Glomerular endothelial cell (primary cell): ENCODE data around the gene LSR. TPM values are rescaled to one million over a fixed set of nuclear protein-coding genes. Genes with fewer than 3 reads are reported as not detected.

Experiments
- DNase-seq: peaks from one replicate; pipeline ENCODE4 v3.0.0-alpha.2; 2011; ENCODE audit warnings: low read depth, low spot score; ENCODE audit errors: extremely low read depth
- total RNA-seq: library from RNA; depleted of rRNA; stranded (reverse); fragments of >200 nt; gene quantifications from 2 replicates; pipeline ENCODE4 v1.2.3, GENCODE V29; 2015

LSR gene, protein sequence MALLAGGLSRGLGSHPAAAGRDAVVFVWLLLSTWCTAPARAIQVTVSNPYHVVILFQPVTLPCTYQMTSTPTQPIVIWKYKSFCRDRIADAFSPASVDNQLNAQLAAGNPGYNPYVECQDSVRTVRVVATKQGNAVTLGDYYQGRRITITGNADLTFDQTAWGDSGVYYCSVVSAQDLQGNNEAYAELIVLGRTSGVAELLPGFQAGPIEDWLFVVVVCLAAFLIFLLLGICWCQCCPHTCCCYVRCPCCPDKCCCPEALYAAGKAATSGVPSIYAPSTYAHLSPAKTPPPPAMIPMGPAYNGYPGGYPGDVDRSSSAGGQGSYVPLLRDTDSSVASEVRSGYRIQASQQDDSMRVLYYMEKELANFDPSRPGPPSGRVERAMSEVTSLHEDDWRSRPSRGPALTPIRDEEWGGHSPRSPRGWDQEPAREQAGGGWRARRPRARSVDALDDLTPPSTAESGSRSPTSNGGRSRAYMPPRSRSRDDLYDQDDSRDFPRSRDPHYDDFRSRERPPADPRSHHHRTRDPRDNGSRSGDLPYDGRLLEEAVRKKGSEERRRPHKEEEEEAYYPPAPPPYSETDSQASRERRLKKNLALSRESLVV
- 1.6 and 7.5 TPM in 2 replicates for total RNA-seq

DNA sequence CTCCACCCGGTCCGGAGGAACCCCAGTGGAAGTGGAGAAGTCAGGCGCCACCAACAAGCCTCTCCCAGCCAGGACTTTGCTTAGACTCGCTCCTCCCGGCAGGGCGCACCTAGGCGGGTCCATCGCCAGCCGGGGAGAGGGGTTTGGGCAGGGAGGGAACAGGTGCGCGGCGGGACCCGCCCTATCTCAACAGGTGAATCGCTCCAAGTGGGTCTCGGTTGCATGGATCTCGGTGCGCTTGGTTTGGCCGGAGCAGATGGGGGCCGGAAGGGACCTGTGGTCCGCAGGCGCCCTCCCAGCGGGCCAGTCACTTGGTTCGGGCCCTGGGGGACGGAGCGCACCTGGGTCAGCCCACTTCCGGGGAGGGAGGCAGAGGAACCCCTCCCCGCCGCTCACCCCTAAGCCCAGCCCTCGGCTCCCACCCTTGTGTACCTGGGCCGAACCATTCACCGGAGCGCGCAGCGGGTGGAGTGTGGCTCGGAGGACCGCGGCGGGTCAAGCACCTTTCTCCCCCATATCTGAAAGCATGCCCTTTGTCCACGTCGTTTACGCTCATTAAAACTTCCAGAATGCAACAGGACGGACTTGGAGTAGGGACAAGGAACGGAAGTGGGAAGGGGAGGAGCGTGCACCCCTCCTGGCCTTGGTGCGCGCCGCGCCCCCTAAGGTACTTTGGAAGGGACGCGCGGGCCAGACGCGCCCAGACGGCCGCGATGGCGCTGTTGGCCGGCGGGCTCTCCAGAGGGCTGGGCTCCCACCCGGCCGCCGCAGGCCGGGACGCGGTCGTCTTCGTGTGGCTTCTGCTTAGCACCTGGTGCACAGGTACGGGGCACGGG lies at the start of gene LSR:
Gene LSR, plus strand, starts transcription at position 693 of the 836 bp plus-strand sequence. Its CDS starts 21 bp downstream, at position 714.
- no peak for DNase-seq

DNA sequence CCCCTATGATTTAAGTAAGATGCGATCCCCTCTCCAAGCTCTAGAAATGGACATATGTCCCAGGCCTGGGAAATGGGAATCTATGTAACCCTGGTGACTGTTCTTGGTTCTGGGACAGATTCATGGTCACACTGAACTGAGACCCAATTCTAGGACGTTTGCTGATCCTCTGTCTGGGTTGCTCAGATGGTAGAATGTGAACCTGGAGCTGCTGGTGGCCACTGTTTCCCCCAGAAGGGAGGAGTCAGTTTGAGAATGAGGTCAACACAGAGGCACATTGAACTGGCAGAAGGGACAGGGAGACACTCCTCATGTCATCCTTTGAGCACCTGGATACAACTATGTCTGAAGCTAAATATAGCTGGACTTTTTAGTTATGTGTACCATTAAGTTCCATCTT lies 49.3 kb upstream of the LSR start:
- DNase-seq, result no peak

DNA sequence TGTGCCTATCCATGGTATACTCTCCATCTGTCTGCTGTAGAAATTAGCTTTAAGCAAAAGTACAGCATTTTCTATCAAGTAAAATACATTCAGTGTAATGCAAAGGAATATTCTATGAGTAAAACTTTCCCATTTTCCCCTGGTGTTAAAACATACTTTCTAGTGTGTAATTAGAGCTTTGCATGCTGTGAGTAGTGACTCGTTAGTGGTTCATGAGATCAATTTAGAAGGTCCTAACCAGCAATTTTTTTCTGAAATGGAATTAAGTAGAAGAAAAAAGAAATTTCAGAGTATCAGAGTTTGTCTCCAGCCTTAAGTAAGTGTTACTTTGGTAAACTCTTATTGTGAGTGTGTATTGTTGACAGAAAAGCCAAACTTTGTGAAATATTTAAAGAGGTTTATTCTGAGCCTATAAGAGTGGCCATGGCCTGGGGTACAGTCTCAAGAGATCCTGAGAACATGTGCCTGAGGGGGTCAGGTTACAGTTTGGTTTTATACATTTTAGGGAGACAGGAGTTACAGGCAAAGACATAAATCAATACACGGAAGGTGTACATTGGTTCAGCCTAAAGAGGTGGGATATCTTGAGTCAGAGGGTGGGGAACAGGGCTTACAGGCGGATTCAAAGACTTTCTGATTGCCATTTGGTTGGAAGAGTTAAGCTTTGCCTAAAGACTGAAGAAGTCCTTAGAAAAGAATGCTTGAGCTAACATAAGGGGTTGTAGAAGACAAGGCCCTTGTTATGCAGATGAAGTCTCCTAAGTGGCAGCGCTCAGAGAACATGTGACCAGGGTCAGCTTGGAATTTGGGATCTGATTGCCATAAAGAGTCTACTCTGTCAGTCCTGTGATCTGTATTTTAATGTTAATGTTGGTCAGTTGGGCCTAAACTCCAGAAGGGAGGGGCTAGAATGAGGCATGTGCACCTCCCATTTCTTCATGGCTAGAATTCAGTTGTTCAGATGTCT lies 45.8 kb upstream of the LSR start:
- no peak for DNase-seq

DNA sequence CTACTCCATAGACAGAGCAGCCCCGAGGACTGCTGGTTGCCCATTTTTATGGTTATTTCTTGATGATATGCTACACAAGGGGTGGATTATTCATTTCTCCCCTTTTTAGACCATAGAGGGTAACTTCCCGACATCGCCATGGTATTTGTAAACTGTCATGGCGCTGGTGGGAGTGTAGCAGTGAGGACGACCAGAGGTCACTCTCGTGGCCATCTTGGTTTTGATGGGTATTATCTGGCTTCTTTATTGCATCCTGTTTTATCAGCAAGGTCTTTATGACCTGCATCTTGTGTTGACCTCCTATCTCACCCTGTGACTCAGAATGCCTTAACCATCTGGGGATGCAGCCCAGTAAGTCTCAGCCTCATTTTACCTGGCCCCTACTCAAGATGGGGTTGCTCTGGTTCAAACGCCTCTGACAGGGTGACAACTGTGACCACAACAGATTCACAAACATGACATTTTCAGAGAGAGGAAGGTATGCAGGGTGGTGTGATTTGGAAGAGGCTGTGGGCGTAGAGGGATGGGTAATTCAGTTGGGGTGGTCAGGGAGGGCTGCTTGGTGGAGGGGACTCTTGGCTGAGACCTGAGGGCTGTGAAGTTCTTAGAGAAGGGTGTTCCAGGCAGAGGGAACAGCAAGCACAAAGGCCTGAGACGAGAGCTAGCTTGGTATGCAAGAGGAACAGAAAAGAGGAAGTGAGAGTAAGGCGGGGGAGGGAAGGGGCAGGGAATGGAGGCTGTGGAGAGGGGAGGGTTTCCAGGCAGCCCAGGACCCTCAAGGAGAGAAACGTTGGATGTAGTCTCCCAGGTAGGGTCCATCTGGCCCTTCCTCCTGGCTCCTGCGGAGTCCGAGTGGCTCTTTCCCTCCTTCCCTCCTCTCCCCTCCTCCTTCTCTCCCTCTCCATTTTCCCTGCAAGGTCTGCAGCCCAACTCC lies 43.7 kb upstream of the LSR start:
- DNase-seq, result no peak

DNA sequence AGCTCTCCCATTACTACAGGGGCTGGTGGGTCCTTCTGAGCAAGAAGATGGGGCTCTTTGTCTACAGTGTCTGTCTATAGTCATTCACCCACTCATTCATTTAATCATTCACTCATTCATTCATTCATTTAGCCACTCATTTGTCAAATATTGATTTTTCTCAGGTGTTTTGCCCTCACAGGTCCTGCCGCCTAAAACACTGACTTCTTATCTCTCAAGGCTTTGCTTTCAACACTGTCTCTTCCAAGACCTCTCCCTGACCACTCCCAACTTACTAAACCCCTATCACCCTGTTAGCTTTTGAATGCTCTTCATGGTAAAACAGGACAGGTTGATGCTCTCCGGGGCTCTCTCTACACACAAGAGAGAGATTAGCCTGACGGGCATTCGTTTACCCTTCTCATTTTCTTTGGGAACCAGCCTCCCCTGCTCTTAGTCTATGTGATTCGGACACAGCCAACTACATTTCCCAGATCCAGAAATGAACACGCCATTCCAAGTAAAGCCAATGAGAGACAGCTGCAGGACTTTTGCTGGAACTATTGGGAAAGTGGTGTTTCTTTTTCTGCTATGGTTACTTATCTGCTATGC lies 43.0 kb upstream of the LSR start:
- DNase-seq, result no peak

DNA sequence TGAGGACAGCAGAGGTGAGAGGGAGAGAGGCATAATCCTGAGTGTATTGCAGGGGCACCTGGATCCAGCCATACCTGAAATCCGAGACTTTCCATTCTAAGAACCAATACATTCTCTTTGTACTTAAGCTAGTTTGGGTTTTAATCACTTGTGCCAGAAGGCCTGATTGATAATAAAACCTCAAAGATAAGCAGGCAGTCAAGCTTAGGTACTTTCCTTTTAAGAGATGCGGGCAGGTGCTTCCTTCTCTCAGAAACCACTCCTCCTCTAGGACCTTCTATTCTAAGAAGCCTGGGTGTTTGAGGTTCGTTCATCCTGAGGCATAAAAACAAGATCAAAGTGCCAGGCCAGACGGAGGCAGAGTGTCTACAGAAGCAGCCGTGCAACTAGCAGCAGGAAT lies 42.4 kb upstream of the LSR start:
- no peak for DNase-seq

DNA sequence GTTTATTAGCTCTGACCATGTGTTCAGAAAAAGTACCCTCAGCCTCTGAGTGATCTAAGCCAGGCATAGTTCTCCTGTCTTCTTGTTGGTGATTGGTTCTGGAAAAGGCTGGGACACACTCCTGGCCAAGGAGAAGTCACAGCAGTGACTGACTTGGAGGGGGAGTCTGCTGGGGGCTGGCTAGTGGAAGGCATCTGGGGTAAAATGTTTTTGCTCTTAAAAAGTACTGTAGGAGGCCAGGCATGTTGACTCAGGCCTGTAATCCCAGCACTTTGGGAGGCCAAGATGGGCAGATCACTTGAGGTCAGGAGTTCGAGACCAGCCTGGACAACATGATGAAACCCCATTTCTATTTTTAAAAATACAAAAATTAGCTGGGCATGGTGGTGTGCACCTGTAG lies 41.9 kb upstream of the LSR start:
- no peak for DNase-seq

DNA sequence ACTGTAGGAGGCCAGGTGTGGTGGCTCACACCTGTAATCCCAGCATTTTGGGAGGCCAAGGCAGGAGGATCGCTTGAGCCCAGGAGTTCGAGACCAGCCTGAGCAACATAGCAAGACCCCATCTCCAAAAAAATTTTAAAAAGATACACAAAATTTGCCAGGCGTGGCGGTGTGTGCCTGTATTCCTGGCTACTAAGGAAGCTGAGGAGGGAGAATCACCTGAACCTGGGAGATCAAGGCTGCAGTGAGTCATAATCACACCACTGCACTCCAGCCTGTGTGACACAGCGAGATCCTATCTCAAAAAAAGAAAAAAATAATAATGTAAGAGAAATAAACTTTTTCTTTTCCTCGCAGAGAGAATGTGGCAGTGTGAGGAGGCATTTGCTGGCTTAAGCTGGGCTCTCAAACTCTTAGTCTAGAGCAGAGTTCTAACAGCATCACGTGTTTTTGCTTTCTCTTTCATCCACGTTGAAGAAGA lies 41.4 kb upstream of the LSR start:
- DNase-seq, result no peak

DNA sequence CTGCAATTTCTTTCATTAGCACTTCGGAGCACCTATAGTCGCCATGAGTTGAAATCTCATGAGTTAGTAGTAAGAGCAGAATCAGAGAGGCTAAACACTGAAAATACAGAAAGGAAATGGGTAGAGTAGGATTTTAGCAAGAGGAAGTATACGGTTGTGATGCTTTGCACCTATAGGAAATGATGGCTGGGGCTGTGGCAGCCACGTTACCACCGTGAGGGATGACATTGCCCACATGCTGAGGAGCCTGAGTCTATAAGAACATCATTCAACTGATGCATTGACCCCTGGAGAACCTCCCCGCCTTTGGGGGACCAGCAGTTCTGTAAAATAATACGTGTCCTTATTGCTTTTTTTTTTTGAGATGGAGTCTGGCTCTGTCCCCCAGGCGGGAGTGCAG lies 40.7 kb upstream of the LSR start:
- DNase-seq, result no peak

DNA sequence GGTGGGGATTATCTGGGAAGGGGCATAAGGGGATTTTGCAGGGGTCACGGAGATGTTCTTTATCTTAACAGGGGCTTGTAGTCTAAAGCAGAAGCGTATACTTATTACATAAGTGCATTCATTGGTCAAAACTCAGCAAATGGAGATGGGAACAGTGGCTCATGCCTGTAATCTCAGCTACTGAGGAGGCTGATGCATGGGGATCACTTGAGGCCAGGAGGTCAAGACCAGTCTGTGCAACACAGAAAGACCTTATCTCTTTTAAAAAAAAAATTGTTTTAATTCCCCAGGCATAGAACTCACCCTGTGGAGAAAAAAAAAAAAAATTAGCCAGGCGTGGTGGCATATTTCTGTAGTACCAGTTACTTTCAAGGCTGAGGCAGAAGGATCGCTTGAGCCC lies 39.2 kb upstream of the LSR start:
- DNase-seq, result no peak

DNA sequence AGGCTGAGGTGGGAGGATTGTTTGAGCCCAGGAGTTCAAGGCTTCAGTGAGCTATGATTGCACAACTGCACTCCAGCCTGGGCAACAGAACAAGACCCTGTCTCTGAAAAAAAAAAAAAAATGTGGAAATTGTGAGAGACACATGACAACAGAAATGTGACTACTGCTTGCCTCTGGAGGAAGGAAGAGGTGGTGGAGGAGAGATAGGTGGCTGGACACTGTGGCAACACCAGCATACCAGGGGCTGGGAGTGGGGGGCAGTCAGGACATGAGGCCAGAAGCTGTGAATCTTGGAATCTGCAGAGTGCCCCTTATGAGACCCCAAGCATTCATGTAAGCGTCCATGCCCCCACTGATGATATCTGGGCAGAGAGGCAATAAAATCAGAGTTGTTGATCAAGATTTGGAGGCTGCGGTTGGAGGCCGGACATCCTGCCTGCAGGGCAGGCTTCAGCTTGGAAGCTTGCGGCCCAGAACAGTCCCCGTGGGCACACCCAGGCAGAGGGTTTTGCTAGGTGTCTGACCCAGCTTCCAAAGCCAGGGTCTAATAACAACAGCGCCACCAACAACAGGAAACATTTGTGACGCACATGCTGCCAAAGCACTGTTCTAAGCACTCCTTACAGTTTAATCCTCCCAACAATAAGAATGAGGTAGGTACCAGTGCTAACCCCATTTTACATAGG lies 37.1 kb upstream of the LSR start:
- no peak for DNase-seq

DNA sequence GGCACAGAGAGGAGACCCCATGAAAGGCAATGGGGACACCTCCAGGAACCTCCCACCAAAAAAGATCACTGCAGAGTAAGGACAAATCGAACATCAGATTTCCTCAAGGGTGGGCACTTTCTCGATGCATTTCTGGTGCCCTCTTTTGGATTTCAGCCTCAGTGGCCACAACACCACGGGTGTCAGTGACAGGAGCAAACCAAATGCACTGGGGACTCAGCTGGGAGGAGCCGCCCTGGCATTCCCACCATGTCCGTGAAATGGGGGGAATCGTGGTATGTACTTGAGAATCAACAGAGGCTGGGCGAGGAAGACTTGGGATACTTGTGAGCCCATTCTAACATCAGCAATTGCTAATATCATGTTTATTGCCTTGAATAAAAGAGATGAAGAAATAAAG lies 36.6 kb upstream of the LSR start:
- DNase-seq, result no peak

DNA sequence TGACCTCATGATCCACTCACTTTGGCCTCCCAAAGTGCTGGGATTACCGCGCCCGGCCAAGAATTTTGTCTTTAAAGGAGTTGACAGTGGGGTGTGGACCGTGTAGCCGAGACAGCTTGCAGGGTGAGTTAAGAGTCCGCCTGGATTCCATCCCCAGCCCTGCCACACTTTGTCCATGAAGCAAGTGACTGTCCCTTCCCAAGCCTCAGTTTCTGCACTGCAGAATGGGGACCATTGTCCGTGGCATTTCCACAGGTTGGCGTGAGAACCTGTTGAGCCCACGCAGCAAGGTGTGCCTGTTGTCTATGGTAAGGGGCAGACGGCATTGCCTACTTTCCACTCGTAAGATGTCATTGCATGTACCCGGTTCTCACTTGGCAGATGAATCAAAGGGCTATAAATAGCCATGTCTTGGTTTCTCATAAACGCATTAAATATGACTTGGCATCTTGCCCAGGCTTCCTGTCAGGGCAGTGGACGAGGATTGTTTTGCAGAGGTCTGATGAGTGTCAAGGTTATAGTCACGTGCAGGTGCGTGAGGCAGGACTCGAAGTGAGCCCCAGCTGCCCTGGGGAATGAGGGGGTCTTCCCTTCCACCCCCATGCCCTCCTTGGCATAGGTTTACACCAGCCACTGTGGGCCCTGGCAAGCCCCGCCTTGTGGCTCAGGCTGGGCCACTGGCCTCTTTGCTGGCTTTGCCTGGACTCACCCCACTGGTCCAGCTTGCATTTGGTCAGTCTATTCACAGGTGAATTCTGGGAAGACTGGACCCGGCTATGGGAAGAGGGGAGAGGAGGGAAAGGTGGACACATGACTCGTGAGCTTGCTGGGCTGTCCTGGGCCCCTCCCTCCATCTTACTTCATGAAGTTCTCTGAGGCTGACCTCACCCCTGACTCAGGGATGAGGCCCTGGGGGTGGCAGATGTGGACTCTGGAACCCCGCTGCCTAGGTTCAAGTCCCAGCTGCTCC lies 34.9 kb upstream of the LSR start:
- peak; percentile 99 for DNase-seq

DNA sequence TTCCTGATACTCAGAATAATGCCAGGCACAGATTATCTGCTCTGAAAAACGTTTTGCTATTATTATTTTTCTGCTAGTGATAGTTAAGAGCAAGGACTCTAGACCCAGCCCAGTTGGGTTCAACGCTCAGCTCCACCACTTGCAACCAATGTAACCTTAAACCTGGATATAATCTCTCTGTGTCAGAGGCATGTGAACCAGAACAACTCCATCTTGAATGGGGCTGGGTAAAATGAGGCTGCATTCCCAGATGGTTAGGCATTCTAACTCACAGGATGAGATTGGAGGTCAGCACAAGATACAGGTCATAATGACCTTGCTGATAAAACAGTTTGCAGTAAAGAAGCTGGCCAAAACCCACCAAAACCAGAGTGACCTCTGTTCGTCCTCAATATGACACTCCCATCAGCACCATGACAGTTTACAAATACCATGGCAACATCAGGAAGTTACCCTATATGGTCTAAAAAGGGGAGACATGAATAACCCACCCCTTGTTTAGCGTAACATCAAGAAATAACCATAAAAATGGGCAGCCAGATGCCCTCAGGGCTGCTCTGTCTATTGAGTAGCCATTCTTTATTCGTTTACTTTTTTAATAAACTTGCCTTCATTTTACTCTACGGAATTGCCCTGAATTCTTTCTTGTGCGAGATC lies 33.9 kb upstream of the LSR start:
- DNase-seq, result no peak

DNA sequence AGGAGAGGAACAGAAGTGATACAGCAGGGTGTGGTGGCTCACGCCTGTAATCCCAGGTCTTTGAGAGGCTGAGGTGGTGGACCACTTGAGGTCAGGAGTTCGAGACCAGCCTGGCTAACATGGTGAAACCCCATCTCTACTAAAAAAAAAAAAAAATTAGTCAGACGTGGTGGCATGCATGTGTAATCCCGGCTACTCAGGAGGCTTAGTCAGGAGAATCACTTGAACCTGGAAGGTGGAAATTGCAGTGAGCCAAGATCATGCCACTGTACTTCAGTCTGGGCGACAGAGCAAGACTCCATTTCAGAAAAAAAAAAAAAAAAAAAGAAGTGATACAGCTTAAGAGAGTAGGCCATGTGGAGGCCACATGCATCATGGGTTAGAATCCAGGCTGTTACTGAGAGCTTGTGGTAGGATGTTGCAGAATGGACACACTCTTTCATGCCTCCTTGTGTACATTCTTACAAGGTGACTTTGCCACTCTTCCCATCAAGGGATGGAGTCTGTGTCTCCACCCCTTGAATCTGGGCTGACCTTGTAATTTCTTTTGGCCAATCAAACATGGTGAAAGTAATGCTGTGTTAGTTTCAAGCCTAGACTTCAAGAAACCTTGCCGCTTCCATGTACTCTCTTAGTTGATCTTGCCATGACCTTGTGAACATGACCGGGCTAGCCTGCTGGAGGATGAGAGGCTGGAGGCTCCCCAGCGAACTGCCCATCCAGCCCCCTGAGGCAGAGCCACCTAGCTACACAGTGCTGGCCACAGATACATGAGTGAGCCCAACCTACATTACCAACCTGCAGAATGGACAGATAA lies 32.6 kb upstream of the LSR start:
- DNase-seq, result no peak
